Measurements from ENCODE around the gene CCNF.

DNA sequence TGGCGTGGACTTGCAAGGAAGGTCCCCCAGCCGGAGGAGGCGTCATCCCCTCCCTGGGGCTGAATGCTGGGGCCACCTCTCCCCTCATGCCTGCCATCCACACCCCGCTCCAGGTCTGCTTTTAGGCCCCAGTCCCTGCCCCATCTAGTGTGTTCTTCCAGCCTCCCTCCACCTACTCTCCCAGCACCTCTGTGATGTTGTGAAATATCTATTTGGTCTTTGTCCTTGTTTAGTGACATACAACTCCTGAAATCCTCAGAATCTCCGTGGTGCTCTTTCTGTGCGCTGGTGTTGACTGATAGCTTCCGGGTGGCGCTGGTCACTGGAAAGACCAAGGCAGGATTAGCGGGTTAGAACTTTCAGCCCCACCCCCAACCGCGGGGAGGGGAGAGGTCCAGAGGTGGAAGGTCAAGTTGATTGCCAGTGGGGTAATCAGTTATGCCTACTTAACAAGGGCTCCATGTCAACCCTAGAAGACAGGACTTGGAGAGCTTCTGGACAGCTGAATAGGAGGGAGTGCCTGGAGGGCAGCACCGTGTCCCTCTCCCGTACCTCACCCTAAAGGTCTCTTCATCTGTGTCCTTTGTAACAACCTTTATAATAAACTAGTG lies 55.8 kb downstream of the CCNF start:
- TF ChIP-seq POLR2A (IDR thresholded peaks at IDR 0.05), result no peak
- TF ChIP-seq, protein P1, sequence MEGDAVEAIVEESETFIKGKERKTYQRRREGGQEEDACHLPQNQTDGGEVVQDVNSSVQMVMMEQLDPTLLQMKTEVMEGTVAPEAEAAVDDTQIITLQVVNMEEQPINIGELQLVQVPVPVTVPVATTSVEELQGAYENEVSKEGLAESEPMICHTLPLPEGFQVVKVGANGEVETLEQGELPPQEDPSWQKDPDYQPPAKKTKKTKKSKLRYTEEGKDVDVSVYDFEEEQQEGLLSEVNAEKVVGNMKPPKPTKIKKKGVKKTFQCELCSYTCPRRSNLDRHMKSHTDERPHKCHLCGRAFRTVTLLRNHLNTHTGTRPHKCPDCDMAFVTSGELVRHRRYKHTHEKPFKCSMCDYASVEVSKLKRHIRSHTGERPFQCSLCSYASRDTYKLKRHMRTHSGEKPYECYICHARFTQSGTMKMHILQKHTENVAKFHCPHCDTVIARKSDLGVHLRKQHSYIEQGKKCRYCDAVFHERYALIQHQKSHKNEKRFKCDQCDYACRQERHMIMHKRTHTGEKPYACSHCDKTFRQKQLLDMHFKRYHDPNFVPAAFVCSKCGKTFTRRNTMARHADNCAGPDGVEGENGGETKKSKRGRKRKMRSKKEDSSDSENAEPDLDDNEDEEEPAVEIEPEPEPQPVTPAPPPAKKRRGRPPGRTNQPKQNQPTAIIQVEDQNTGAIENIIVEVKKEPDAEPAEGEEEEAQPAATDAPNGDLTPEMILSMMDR (IDR thresholded peaks at IDR 0.05), result no peak
